SK-N-SH treated with all-trans-retinoic acid at 6 μM for 48 hours (cell line): ENCODE data around the gene HCRTR1.

Experiments used
- ATAC-seq: fragments of 200-7000 bp; cut with Tn5 transposase; 3 replicates; pipeline ENCODE4 v1.9.1; 2020; ENCODE audit warnings: mild to moderate bottlenecking, moderate library complexity
- ARNTL ChIP-seq: fragments of 450-650 bp; formaldehyde crosslinking; IDR thresholded peaks from 2 replicates; pipeline ENCODE4 v1.5.0; 2020; ENCODE audit warnings: low read depth, mild to moderate bottlenecking, moderate library complexity, borderline replicate concordance
- CSDC2 ChIP-seq: fragments of 250-450 bp; sonication (Bioruptor Pico); IDR thresholded peaks from 2 replicates; pipeline ENCODE4 v1.5.0; 2020; ENCODE audit warnings: mild to moderate bottlenecking, moderate library complexity
- CSRNP3 ChIP-seq: fragments of 250-450 bp; sonication (Bioruptor Pico); IDR thresholded peaks from 2 replicates; pipeline ENCODE4 v1.5.1; 2021; ENCODE audit warnings: mild to moderate bottlenecking, moderate library complexity
- ESRRG ChIP-seq: fragments of 250-450 bp; sonication (Bioruptor Pico); IDR thresholded peaks from 2 replicates; pipeline ENCODE4 v1.6.1; 2021; ENCODE audit warnings: mild to moderate bottlenecking
- GLIS3 ChIP-seq: fragments of 250-450 bp; sonication (Bioruptor Pico); IDR thresholded peaks from 2 replicates; pipeline ENCODE4 v1.5.0; 2020; ENCODE audit warnings: mild to moderate bottlenecking, moderate library complexity
- ISL1 ChIP-seq: fragments of 250-450 bp; sonication (Bioruptor Pico); IDR thresholded peaks from 2 replicates; pipeline ENCODE4 v2.1.2; 2022; ENCODE audit warnings: mild to moderate bottlenecking, moderate library complexity
- OSR1 ChIP-seq: fragments of 250-450 bp; sonication (Bioruptor Pico); IDR thresholded peaks from 2 replicates; pipeline ENCODE4 v1.8.0; 2022; ENCODE audit warnings: moderate library complexity, mild to moderate bottlenecking, inconsistent platforms
- PATZ1 ChIP-seq: fragments of 250-450 bp; sonication (Bioruptor Pico); IDR thresholded peaks from 2 replicates; pipeline ENCODE4 v1.8.0; 2020; ENCODE audit warnings: mild to moderate bottlenecking, moderate library complexity, borderline replicate concordance
- POU6F1 ChIP-seq: fragments of 250-450 bp; sonication (Bioruptor Pico); IDR thresholded peaks from 2 replicates; pipeline ENCODE4 v1.8.0; 2021; ENCODE audit warnings: low read depth, mild to moderate bottlenecking, moderate library complexity, borderline replicate concordance
- PPARA ChIP-seq: fragments of 250-450 bp; sonication (Bioruptor Pico); IDR thresholded peaks from 2 replicates; pipeline ENCODE4 v1.5.0; 2020; ENCODE audit warnings: mild to moderate bottlenecking, borderline replicate concordance
- RARB ChIP-seq: fragments of 250-450 bp; sonication (Bioruptor Pico); IDR thresholded peaks from 2 replicates; pipeline ENCODE4 v1.8.0; 2021; ENCODE audit warnings: mild to moderate bottlenecking, moderate library complexity
- SNAI2 ChIP-seq: fragments of 250-450 bp; sonication (Bioruptor Pico); IDR thresholded peaks from 2 replicates; pipeline ENCODE4 v1.5.0; 2020; ENCODE audit warnings: mild to moderate bottlenecking, moderate library complexity
- TOX ChIP-seq: fragments of 250-450 bp; sonication (Bioruptor Pico); IDR thresholded peaks from 2 replicates; pipeline ENCODE4 v1.8.0; 2021; ENCODE audit warnings: mild to moderate bottlenecking, moderate library complexity, borderline replicate concordance
- ZC3H10 ChIP-seq: fragments of 250-450 bp; sonication (Bioruptor Pico); IDR thresholded peaks from 2 replicates; pipeline ENCODE4 v1.5.1; 2021; ENCODE audit warnings: mild to moderate bottlenecking, moderate library complexity
- ZFP3 ChIP-seq: fragments of 250-450 bp; sonication (Bioruptor Pico); IDR thresholded peaks from 2 replicates; pipeline ENCODE4 v1.5.0; 2020; ENCODE audit warnings: mild to moderate bottlenecking, moderate library complexity
- ZFP30 ChIP-seq: fragments of 450-650 bp; formaldehyde crosslinking; IDR thresholded peaks from 2 replicates; pipeline ENCODE4 v1.5.0; 2022; ENCODE audit warnings: mild to moderate bottlenecking, moderate library complexity
- ZNF565 ChIP-seq: fragments of 450-650 bp; formaldehyde crosslinking; conservative IDR thresholded peaks from 2 replicates; pipeline ENCODE4 v1.5.0; 2020; ENCODE audit warnings: low read depth, mild to moderate bottlenecking, moderate library complexity
- ZNF70 ChIP-seq: fragments of 450-650 bp; formaldehyde crosslinking; IDR thresholded peaks from 2 replicates; pipeline ENCODE4 v1.5.0; 2020; ENCODE audit warnings: mild to moderate bottlenecking, moderate library complexity
- ZNF8 ChIP-seq: fragments of 450-650 bp; formaldehyde crosslinking; IDR thresholded peaks from 2 replicates; pipeline ENCODE4 v1.5.0; 2020; ENCODE audit warnings: mild to moderate bottlenecking, moderate library complexity
- TF ChIP-seq, protein P1 (sequence below): fragments of 250-450 bp; sonication (Bioruptor Pico); IDR thresholded peaks from 2 replicates; pipeline ENCODE4 v1.5.0; 2020; ENCODE audit warnings: mild to moderate bottlenecking, moderate library complexity

HCRTR1 gene

GRCh38 chr1:31572323-31573104 is 45.0 kb upstream of the HCRTR1 start:
- no peak for ATAC-seq

GRCh38 chr1:31573261-31573660 is 44.2 kb upstream of the HCRTR1 start:
- TF ChIP-seq CSRNP3 (CRISPR knock-in tag) (no peak), ZNF565 (no peak)
- no peak for ATAC-seq

More at GRCh38 chr1:31572323-31573104, 45.0 kb upstream of the HCRTR1 start:
- TF ChIP-seq PPARA, result no peak
- no peak for TF ChIP-seq ESRRG (CRISPR knock-in tag)
- TF ChIP-seq OSR1 (CRISPR knock-in tag), result no peak
- TF ChIP-seq, protein P1, sequence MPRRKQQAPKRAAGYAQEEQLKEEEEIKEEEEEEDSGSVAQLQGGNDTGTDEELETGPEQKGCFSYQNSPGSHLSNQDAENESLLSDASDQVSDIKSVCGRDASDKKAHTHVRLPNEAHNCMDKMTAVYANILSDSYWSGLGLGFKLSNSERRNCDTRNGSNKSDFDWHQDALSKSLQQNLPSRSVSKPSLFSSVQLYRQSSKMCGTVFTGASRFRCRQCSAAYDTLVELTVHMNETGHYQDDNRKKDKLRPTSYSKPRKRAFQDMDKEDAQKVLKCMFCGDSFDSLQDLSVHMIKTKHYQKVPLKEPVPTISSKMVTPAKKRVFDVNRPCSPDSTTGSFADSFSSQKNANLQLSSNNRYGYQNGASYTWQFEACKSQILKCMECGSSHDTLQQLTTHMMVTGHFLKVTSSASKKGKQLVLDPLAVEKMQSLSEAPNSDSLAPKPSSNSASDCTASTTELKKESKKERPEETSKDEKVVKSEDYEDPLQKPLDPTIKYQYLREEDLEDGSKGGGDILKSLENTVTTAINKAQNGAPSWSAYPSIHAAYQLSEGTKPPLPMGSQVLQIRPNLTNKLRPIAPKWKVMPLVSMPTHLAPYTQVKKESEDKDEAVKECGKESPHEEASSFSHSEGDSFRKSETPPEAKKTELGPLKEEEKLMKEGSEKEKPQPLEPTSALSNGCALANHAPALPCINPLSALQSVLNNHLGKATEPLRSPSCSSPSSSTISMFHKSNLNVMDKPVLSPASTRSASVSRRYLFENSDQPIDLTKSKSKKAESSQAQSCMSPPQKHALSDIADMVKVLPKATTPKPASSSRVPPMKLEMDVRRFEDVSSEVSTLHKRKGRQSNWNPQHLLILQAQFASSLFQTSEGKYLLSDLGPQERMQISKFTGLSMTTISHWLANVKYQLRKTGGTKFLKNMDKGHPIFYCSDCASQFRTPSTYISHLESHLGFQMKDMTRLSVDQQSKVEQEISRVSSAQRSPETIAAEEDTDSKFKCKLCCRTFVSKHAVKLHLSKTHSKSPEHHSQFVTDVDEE (CRISPR knock-in tag), result no peak
- no peak for TF ChIP-seq ZFP30 (CRISPR knock-in tag)
- TF ChIP-seq TOX (CRISPR knock-in tag), result no peak
- TF ChIP-seq ISL1 (CRISPR knock-in tag), result no peak
- TF ChIP-seq ZNF565, result no peak
- no peak for TF ChIP-seq ZC3H10 (CRISPR knock-in tag)
- no peak for TF ChIP-seq GLIS3
- no peak for TF ChIP-seq CSRNP3 (CRISPR knock-in tag)
- no peak for TF ChIP-seq ZFP3 (CRISPR knock-in tag)
- TF ChIP-seq POU6F1 (CRISPR knock-in tag), result no peak
- no peak for TF ChIP-seq ZNF70 (CRISPR knock-in tag)
- no peak for TF ChIP-seq RARB (CRISPR knock-in tag)
- TF ChIP-seq CSDC2 (CRISPR knock-in tag), result no peak
- TF ChIP-seq ARNTL (CRISPR knock-in tag), result no peak
- TF ChIP-seq PATZ1 (CRISPR knock-in tag), result no peak

DNA sequence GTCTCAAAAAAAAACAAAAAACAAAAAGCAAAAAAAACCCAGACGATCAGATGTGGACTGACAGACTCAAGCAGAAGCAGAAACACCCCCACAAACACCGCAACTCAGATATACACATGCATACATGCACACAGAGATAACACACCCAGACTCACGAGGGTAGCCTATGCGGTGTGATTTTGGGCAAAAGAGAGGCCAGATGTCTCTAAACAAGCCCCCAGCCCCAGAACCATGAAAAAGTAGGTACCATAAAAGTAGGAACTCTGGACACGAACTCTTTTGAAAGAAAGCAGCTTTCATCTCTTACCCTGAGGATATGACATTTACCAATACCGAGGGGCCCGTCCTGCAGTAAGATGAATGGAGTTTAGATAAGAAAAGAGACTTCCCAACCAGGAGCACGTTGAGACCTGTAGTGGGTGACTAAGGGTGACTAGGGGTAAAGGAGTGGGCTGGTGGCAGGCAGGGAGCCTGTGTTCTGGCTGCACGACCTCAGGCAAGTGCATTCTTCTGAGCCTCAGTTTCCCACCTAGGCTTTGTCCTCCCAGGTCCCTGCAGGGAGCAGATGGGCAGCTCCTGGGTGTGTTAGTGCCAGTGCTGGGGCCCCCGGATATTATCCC is 42.6 kb upstream of the HCRTR1 start:
- ATAC-seq, result no peak
- no peak for TF ChIP-seq PATZ1 (CRISPR knock-in tag)
- TF ChIP-seq RARB (CRISPR knock-in tag), result no peak
- TF ChIP-seq ZNF565, result no peak
- no peak for TF ChIP-seq SNAI2
- no peak for TF ChIP-seq CSDC2 (CRISPR knock-in tag)
- no peak for TF ChIP-seq ZNF8 (CRISPR knock-in tag)
- TF ChIP-seq GLIS3, result no peak
- no peak for TF ChIP-seq CSRNP3 (CRISPR knock-in tag)
- no peak for TF ChIP-seq POU6F1 (CRISPR knock-in tag)
